ENCODE results near the gene TMEM200A.
"Not testable (repeated sequence)": the region's sequence is repeated elsewhere in the genome, so short reads cannot be mapped to it uniquely, and the experiment has no call there.

The TMEM200A gene

DNA sequence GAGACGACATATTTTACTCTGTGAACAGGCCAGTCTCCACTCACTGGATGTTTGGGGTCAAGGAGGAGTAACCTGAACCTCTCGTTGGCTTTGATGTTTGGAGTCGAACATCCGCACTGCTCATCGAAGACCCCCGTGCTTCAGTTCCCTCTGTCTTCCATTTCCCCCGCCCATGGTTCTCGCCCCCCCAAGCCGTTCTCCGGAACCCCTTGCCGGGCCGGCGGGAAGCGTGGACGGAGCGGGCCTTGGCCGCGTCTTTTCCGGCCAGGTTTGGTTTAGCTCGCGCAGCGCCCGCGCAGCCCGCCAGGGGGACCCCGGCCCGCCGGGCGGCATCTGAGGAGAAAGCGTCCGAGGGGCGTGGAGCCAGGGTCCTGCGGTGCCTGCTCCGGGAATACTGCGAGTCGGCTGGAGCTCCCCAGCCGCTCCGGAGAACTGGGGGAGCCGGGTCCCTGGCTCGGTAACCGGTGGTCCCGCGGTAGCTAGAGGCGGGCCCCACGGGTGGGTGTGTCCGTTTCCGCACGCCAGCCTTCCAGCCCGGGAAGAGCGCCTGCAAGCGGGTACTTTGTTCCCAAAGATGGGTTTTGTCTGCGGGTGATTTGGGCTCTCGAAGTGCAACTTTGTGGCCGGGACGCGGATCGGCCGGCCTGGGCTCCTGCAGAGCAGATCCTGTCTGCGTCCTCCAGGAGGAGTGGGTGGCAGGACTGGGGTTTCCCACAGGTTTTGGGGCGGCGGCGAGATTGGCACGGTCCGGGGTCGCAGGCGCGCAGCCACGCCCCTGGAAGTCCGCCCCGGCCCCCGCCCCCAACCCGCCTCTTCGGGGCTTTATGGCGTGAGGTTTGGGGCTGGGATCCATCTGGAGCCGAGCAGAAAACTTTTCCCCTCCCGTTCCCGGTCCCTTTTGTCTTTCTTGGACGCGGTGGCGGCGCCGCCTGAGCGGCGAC lies at the start of gene TMEM200A:
TMEM200A (plus strand) TSS at position 852 of the 941 bp plus-strand sequence. CDS start 74,406 bp downstream, outside the sequence.
- DNase-seq, result peak; percentile 22

GRCh38 chr6:130320908-130321307 lies 44.9 kb upstream of the TMEM200A start:
- no peak for DNase-seq

- DNase-seq, result no peak
Measured at GRCh38 chr6:130322673-130323268, 43.0 kb upstream of the TMEM200A start.

DNA sequence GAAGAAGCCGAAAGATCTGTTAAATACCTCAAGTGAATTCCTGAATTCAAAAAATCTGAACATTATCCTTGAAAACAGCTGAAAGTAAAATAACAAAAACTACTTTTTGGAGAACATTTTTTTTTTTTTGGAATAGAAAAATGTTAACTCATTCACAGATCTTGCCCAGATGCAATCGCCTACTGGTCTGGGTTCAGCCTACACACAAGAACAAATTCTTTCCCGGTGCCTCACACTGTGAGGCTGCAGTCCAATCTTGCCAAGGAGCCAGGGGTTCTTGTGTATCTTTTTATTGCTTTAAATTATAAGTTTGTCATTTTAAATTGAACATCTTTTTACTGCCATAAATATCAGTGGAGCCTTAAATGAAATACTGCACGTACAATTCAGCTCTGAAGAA lies 41.2 kb upstream of the TMEM200A start:
- no peak for DNase-seq

DNA sequence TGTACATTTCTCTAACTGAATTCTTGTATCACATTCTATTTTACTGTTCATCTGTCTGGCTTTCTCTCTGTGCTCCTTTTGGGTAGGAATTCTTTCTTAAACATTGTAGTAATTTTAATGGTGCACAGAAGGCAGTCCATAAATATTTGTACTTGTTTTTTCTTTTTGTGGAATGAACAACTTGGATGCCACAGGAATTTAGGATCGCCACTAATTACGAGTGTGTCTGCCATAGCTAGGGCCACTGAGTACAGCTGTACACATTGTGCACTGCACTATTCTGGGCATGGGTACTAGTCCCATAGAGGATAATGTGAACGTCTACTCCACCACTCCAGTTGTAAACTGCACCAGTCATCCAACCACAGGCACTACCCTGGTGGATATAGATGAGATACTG lies 39.3 kb upstream of the TMEM200A start:
- DNase-seq, result no peak

- no peak for DNase-seq
Measured at GRCh38 chr6:130337534-130337933, 28.3 kb upstream of the TMEM200A start.

- not testable (repeated sequence) for DNase-seq
Measured at GRCh38 chr6:130346324-130346723, 19.5 kb upstream of the TMEM200A start.

DNA sequence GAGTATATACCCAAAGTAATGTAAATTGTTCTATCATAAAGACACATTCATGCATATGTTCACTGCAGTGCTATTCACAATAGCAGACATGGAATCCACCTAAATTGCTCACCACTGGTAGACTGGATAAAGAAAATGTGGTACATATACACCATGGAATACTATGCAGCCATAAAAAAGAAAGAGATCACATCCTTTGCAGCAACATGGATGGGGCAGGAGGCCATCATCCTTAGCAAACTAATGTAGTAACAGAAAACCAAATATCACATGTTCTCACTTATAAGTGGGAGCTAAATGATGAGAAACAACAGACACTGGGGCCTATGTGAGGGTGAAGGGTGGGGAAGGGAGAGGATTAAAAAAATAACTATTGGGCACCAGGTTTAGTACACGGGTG lies 11.5 kb upstream of the TMEM200A start:
- DNase-seq, result no peak

- no peak for DNase-seq
Measured at GRCh38 chr6:130355572-130355971, 10.2 kb upstream of the TMEM200A start.

DNA sequence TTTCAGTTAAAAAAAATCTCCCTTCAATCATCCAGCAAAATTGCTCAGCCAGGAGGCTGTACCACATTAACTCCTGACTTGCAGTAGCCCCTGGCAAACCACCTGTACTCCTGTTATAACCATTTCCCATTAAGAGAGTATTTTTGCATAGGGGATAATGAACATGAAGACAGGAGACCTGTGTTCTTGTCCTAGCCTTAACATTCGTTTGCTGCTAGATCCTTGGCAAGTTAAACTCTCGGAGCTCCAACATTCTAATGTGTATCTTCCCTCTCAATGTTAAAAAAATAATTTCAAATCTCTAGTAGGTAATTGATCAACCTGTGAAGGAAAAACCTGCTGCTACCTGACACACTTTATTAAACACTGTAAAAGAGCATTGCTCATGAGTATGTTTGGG lies 8.4 kb upstream of the TMEM200A start:
- no peak for DNase-seq

GRCh38 chr6:130359736-130360135 lies 6.1 kb upstream of the TMEM200A start:
- no peak for DNase-seq

GRCh38 chr6:130362128-130362527 lies 3.7 kb upstream of the TMEM200A start:
- no peak for DNase-seq

GRCh38 chr6:130364224-130364780 lies 1.5 kb upstream of the TMEM200A start:
- no peak for DNase-seq

- no peak for DNase-seq
Measured at GRCh38 chr6:130366107-130367005, 539 bp downstream of the TMEM200A start.

GRCh38 chr6:130367767-130368166 lies 1.9 kb downstream of the TMEM200A start:
- DNase-seq, result no peak

DNA sequence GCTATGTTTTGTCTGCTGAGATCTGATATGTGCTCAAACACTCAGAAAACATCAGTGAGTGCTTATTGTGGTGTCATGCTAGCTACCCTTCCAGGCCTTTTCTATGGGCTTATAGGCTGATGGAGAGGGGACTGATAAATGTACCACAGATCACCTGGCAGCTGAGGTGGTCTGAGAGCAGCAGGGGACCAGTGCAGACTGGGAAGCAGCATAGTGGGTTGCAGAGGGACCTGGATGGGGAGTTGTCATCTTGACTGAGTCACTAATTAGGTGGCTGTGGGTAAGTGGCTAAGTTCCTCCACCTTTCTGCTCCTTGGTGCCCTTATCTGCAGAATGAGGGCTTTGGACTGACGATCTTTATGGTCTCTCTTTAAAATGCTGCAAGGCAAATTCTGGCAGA lies 2.8 kb downstream of the TMEM200A start:
- no peak for DNase-seq

- DNase-seq, result no peak
Measured at GRCh38 chr6:130369831-130370230, 4.0 kb downstream of the TMEM200A start.

DNA sequence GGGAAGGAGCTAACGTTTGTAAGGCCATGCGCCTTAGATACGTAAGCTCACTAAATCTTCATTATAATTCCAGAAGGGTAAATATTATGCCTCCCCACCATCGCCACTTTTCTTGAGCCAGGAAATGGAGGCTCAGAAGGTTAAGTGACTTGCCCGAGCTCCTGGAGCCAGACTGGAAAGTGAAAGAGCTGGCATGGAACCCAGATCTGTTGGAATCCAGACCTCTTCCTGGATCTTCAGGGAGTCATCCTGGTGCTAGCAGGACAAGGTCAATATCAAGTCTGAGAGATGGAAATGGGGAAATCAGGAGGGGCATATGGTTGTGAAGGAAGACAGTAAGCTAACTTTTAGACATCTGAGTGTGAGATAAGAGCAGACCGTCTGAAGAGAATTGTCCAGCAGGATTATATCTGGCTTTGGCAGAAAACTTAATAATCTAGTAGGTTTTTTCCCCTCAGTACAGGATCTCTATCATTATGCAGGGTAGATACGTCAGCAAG lies 6.2 kb downstream of the TMEM200A start:
- no peak for DNase-seq

DNA sequence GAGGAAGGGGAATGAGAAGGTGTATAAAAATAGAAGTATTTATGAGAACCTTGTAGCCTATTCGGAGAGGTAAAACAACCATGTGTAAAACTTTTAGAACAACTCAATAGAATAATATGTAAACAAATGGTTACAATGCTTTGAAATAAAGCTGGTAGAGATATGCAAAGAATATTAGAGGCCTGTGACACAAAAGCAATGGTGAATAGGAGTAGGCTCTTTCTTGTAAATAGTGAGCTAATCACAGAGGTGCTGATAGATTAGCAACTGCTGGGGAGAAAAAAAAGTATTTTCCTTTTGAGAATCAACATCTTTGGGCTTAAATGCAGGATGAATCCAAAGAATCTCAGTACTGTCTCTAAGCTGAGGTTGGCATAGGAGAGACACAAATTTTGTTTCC lies 7.0 kb downstream of the TMEM200A start:
- no peak for DNase-seq

DNA sequence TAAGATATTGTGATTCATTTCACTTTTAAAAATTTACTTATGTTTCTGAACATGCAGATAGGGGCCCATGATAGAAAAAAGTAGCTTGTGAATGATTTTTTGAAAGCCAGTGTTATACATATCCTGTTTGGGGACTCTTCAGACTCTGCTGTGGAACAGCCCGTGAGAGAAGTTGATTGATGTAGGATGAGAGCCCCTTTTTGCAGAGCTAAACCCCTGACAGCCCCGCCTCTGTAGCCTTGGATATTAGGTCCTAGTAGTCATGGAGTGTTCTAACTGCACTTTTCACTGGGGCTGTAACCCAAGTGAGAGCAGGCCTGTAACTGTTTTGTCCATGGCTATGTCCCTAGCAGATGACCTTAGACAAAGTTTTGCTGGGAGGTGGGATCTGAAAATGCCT lies 8.2 kb downstream of the TMEM200A start:
- DNase-seq, result no peak

DNA sequence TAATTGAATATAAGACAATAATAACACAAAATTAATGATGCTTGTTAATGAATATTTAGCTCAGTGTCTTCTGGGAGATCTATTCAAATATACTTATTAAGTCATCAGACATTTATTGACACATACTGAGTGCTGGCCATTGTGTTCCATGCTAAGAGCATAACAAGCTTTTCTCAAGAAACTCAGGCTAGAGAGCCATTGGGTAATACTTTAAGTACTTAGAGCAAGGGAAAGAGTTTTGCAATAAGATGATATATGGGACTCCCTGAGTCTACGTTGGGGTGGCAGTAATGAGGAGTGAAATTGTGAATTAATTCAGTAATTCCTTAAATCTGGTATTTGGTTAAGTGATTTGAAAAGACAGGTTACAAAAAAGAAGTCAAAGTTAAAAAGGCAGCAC lies 11.1 kb downstream of the TMEM200A start:
- no peak for DNase-seq

GRCh38 chr6:130377371-130377770 lies 11.6 kb downstream of the TMEM200A start:
- DNase-seq, result no peak

DNA sequence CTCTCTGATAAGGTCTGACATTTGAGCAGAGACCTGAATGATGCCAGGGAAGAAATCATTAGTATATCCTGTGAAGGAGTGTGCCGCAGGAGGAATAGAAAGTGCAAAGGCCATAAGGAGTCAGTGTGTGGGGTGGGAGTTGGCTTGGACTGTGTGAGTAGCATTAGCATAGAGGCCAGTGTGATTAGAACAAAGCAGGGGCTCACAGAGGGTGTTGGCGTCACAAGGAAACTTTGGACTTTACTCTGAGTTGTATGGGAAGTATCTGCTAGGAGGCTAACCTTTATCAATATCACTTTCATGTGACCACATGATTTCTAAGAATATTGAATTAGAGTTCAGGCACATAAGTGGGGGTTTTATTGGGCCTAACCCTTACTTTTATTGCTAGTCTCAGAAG lies 12.1 kb downstream of the TMEM200A start:
- DNase-seq, result no peak

Measured in GOT3 (cell line).